Erythroblast (primary cell): ENCODE measurements around the gene HSD3B1.

ENCODE experiments used
- GATA1 ChIP-seq: IDR thresholded peaks from 2 replicates; pipeline ENCODE4 v1.6.1; 2011; ENCODE audit warnings: low read depth, mild to moderate bottlenecking, control low read depth, low read length, moderate library complexity
- POLR2A ChIP-seq: IDR thresholded peaks from 2 replicates; pipeline ENCODE4 v1.6.1; 2011; ENCODE audit warnings: mild to moderate bottlenecking, low read length

DNA sequence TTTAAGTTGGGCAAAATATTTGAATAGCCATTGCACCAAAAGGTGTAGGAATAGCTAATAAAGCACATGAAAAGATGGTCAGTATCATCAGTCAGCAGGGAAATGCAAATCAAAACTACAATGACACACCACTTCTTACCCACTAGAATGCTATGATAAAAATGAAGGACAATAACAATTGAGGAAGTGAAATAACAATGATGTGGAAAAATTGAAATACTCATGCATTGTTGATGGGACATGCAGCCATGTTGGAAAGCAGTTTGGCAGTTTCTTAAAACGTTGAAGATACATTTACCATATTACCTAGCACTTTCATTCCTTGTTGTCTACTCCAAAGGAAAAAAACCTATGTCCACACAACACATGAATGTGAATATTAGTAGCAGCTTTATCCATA, 28.4 kb downstream of the HSD3B1 start:
- TF ChIP-seq POLR2A (no peak), GATA1 (no peak)
